GM12864 (cell line): ENCODE data around the gene PALLD.

Experiments
- DNase-seq: peaks from one replicate; pipeline ENCODE4 v3.0.0-alpha.2; 2011; ENCODE audit warnings: low read depth
- H3K4me3 ChIP-seq: 2 replicates; pipeline ENCODE4 v1.5.1; 2011; ENCODE audit warnings: mild to moderate bottlenecking, low read depth, low read length, control low read depth
- TF ChIP-seq, protein P1 (sequence below): IDR thresholded peaks from 2 replicates; pipeline ENCODE4 v1.5.1; 2011; ENCODE audit warnings: low read depth, mild to moderate bottlenecking, moderate library complexity, low read length, control low read depth, inconsistent platforms; ENCODE audit errors: missing control alignments

The PALLD gene

GRCh38 chr4:168748807-168749206, 252.0 kb downstream of the PALLD start:
- no peak for DNase-seq
- TF ChIP-seq, protein P1, sequence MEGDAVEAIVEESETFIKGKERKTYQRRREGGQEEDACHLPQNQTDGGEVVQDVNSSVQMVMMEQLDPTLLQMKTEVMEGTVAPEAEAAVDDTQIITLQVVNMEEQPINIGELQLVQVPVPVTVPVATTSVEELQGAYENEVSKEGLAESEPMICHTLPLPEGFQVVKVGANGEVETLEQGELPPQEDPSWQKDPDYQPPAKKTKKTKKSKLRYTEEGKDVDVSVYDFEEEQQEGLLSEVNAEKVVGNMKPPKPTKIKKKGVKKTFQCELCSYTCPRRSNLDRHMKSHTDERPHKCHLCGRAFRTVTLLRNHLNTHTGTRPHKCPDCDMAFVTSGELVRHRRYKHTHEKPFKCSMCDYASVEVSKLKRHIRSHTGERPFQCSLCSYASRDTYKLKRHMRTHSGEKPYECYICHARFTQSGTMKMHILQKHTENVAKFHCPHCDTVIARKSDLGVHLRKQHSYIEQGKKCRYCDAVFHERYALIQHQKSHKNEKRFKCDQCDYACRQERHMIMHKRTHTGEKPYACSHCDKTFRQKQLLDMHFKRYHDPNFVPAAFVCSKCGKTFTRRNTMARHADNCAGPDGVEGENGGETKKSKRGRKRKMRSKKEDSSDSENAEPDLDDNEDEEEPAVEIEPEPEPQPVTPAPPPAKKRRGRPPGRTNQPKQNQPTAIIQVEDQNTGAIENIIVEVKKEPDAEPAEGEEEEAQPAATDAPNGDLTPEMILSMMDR, result no peak
- H3K4me3 ChIP-seq, result no peak overlapping the region

- DNase-seq, result no peak
- TF ChIP-seq, protein P1, result no peak
- H3K4me3 ChIP-seq, result no peak overlapping the region
Measured at GRCh38 chr4:168751263-168752225, 254.7 kb downstream of the PALLD start.

GRCh38 chr4:168755598-168756477, 259.0 kb downstream of the PALLD start:
- no peak for DNase-seq
- no peak overlapping the region for H3K4me3 ChIP-seq
- TF ChIP-seq, protein P1, result no peak

DNA sequence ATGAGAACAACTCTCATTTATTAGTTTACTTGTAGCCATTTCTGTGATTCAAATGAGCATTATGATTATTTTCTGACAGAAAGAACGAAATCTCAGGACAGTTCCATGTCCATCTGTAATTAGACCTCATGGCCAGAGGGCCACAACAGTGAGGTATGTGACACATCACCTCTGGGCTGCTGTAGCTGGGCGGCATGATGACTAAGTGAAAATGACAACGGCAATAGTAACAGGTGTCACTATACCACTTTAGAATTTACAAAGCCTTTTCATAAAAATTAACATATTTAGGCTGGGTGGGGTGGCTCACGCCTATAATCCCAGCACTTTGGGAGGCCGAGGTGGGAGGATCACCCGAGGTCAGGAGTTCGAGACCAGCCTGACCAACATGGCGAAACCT, 260.6 kb downstream of the PALLD start:
- TF ChIP-seq, protein P1, result no peak
- no peak overlapping the region for H3K4me3 ChIP-seq
- no peak for DNase-seq

DNA sequence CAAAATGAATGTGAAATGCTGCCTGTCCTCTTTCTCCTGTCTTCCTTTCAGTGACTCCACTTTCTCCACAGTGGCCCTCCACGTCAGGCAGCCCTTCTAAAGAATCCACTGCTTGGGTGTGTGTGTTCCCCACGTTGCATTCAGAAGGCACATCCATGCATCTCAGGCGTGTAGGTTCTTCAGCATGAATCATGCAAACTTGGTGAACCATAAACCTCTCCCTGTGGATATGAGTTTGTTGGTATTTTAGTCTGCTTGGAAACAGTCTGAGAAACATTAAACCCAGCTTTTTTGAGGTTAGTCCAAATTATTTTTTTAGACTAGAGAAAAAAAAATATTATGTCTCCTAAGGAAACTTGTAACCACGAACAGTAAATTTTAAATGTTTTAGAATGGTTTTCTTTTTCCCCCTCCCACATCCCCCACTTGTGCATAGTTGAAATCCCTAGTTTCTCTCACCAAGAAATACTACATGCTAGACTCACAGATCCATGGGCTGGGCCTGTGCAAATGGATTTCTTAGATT, 261.6 kb downstream of the PALLD start:
- DNase-seq, result no peak
- TF ChIP-seq, protein P1, result no peak
- H3K4me3 ChIP-seq, result no peak overlapping the region

DNA sequence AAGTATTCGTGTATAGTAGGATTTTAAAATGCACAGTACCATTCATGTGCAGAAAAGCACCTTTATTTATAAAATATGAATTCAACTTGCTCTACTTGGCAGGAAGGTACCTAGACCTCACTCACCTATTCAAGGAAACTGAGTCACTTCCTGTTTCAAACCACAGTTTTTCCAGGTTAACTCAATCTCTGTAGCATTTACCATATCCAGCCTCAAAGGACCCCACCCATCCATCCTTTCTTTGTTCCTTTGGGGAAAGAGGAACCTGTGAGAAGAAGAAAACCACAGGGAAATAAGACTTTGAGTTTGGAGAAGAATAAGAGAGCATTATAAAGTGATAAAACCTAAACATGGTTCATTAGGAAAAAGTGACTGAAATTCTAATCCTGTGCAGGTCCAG, 262.5 kb downstream of the PALLD start:
- no peak for DNase-seq
- TF ChIP-seq, protein P1, result no peak
- no peak overlapping the region for H3K4me3 ChIP-seq
